Measurements from ENCODE around the gene CCDC57.

The CCDC57 gene

GRCh38 chr17:82222816-82223215, 10.2 kb upstream of the CCDC57 start:
- TF ChIP-seq, protein P1, sequence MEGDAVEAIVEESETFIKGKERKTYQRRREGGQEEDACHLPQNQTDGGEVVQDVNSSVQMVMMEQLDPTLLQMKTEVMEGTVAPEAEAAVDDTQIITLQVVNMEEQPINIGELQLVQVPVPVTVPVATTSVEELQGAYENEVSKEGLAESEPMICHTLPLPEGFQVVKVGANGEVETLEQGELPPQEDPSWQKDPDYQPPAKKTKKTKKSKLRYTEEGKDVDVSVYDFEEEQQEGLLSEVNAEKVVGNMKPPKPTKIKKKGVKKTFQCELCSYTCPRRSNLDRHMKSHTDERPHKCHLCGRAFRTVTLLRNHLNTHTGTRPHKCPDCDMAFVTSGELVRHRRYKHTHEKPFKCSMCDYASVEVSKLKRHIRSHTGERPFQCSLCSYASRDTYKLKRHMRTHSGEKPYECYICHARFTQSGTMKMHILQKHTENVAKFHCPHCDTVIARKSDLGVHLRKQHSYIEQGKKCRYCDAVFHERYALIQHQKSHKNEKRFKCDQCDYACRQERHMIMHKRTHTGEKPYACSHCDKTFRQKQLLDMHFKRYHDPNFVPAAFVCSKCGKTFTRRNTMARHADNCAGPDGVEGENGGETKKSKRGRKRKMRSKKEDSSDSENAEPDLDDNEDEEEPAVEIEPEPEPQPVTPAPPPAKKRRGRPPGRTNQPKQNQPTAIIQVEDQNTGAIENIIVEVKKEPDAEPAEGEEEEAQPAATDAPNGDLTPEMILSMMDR (conservative IDR thresholded peaks at IDR 0.05; ENCODE audit: low read length) = no peak
- H3K4me3 ChIP-seq (ENCODE audit: low read length) = no peak overlapping the region
- DNase-seq (ENCODE audit: low read depth) = no peak

- H3K4me3 ChIP-seq (ENCODE audit: low read length) = no peak overlapping the region
- DNase-seq (ENCODE audit: low read depth) = no peak
- TF ChIP-seq, protein P1 (conservative IDR thresholded peaks at IDR 0.05; ENCODE audit: low read length) = no peak
These were observed 8.8 kb upstream of the CCDC57 start for GRCh38 chr17:82221341-82221902.

DNA sequence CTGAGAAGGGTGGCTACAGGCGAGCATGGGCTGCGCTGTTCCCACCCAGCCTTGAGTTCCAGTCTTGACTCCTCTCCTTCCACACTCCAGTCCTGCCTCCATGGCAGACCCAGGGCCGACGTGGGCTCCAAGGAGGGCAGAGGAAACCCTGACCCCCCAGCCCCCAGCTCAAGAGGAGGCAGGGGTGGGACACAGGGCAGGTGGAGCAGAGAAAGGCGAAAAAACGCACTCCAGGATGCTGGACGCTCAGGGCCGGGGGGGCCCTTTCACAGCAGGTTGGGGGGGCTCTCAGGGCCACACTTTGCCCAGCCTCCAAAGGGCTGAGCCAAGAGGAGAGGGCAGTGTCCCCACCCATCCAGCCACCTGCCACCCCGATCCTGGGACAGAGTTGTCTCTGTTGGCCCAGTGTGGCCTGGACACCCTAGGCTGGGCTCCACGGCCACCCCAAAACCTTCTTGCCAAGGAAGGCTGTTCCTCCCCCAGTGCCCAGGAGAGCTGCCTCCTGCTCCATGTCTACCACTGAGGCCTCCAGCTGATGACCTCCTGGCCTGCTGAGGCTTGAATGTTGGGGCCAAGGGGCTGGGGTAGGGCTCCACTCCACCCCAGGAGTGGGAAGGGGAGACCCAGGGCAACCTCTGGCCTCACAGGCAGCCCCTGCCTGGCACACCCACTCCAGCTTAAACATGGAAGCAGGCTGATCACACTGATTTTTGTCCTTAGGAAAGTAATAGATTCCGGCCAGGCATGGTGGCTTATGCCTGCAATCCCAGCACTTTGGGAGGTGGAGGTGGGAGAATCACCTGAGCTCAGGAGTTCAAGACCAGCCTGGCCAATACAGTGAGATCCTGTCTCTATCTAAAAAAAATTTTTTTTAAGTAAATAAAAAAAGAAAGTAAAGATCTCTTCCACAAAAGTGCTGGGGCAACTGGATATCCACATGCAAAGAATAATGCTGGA, 7.4 kb upstream of the CCDC57 start:
- no peak overlapping the region for H3K4me3 ChIP-seq (ENCODE audit: low read length)
- no peak for DNase-seq (ENCODE audit: low read depth)
- TF ChIP-seq, protein P1 (conservative IDR thresholded peaks at IDR 0.05; ENCODE audit: low read length) = no peak

GRCh38 chr17:82219083-82219482, 6.4 kb upstream of the CCDC57 start:
- H3K4me3 ChIP-seq (ENCODE audit: low read length) = no peak overlapping the region
- no peak for DNase-seq (ENCODE audit: low read depth)
- TF ChIP-seq, protein P1 (conservative IDR thresholded peaks at IDR 0.05; ENCODE audit: low read length) = no peak

DNA sequence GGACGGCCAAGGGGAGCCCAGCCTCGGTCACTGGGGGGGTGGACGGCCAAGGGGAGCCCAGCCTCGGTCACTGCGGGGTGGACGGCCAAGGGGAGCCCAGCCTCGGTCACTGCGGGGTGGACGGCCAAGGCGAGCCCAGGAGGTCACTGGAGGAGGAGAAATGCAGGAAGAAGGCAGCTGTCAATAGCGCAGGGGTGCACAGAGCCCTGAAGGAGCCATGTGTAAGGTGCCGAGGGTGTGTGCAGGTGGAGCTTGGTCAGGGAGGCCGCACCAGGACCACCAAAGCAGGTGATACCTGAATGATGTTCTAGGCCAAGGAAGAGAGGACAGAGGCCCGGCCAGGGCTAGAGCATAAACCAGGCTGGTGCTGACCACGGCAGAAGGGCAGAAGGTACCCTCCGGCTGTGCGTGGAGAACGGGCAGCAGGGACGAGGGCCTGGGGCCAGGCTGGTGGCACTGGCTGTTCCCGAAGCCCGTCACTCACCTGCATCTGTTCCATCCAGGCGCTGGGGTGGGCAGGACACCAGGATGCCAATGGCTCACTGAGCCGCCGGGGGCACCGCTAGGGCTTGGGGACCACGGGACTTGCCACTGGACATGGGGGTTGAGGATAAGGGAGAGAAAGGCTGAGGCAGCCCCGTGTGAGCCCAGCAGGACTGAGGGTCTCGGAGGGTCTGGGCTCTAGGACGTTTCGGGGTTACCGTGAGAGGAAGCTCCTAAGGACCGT, 5.9 kb upstream of the CCDC57 start:
- TF ChIP-seq, protein P1 (conservative IDR thresholded peaks at IDR 0.05; ENCODE audit: low read length) = no peak
- no peak for DNase-seq (ENCODE audit: low read depth)
- H3K4me3 ChIP-seq (ENCODE audit: low read length) = no peak overlapping the region

DNA sequence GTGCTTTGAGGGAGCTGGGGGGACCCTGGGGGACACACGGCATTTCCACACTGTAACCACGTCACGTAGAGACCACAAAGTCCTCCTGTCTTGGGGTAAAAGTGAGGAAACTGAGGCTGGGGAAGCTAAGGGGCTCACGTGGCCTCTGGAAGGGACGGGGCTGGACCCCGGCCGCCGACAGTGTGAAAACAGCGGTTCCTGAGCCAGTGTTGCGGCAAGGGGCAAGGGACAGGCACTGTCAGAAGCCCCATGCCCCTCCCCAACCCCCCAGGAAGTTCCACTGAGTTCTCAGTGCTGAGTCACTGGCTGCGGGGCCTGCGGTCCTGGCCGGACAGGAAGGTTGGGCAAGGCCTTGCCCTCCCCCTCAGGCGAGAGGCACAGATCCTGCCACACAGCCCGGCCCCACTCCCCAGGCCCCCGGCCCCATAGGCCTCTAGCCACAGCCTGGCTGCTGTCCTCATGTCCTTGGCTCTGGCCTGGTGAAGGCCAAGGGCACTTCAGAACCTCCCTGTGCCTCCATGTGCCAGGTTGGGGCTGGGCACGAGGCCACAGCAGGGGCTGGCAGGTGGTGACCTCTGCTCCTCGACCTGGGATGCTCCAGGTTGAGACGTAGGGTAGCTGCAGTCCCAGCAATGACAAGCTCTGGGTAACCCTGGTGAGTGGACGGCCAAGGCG, 5.0 kb upstream of the CCDC57 start:
- peak; percentile 95 for DNase-seq (ENCODE audit: low read depth)
- TF ChIP-seq, protein P1 (conservative IDR thresholded peaks at IDR 0.05; ENCODE audit: low read length) = no peak
- no peak overlapping the region for H3K4me3 ChIP-seq (ENCODE audit: low read length)
